HG03064 (cell line): ENCODE measurements around the gene SAMD8.
"Not testable (repeated sequence)": the region's sequence is repeated elsewhere in the genome, so short reads cannot be mapped to it uniquely, and the experiment has no call there.

Experiments used
- ATAC-seq: cut with Tn5 transposase; IDR thresholded peaks from one replicate; pipeline ENCODE4 v1.9.1; 2021; ENCODE audit warnings: low read depth; ENCODE audit not compliant: unreplicated experiment

SAMD8 gene

GRCh38 chr10:75136346-75136745, 24.9 kb downstream of the SAMD8 start:
- no peak for ATAC-seq

- ATAC-seq, result no peak
These were observed 26.3 kb downstream of the SAMD8 start for GRCh38 chr10:75137533-75138438.

- ATAC-seq, result no peak
These were observed 28.8 kb downstream of the SAMD8 start for GRCh38 chr10:75140246-75140645.

GRCh38 chr10:75143353-75143752, 31.9 kb downstream of the SAMD8 start:
- no peak for ATAC-seq

DNA sequence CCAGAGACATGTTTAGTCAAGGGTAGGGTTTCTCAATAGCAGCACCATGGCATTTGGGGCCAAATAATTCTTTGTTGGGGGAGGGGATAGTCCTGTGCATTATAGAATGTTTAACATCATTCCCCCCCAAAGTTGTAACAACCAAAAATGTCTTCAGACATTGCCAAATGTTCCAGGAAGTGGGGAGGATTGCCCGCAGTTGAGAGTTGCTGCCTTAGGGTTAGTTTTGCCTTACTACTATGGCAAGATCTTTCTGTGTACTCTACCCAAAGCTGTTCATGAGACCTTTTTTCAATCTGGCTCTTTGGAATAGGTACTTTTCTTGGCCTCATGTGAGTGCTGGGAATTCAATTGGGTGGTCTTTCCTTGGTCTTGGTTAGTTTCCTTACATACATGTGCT, 34.1 kb downstream of the SAMD8 start:
- no peak for ATAC-seq

DNA sequence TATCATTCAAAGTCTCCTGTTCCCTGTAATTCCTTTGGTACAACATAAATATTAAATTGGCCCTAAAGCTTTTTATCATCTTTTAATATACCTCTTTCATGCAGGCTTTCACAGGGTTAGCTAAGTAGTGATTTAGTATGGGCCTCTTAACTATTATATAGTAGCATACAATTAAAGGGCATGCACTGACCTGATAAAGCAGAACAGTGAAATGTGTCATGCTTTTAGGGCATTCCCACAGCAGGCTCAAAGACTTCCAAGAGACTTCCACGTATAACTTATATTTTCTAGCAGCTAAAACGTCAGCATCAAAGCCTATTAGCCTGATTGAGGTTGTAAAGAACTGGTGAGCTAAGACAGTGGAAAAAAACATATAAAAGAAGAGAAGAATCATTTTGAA, 35.3 kb downstream of the SAMD8 start:
- ATAC-seq, result no peak

GRCh38 chr10:75150656-75151055, 39.2 kb downstream of the SAMD8 start:
- ATAC-seq, result no peak

DNA sequence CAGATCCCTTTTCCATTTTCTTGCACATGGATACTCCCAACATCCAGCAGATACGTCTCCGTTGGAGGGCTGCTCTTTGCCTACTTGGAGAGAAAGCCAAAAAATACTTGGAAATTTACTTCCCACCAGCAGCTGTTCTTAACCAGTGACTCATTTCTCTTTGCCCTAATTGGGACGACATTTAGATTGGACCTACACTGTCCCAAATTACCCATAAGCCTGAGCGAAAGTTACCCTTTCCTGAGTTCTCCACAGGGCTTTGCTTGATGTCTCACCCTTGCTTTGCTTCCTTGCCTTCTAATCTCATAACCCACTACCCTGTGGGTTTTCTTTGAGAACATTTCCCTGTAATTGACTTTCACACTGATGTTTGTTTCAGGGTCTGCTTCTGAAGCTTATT, 48.1 kb downstream of the SAMD8 start:
- ATAC-seq, result no peak

DNA sequence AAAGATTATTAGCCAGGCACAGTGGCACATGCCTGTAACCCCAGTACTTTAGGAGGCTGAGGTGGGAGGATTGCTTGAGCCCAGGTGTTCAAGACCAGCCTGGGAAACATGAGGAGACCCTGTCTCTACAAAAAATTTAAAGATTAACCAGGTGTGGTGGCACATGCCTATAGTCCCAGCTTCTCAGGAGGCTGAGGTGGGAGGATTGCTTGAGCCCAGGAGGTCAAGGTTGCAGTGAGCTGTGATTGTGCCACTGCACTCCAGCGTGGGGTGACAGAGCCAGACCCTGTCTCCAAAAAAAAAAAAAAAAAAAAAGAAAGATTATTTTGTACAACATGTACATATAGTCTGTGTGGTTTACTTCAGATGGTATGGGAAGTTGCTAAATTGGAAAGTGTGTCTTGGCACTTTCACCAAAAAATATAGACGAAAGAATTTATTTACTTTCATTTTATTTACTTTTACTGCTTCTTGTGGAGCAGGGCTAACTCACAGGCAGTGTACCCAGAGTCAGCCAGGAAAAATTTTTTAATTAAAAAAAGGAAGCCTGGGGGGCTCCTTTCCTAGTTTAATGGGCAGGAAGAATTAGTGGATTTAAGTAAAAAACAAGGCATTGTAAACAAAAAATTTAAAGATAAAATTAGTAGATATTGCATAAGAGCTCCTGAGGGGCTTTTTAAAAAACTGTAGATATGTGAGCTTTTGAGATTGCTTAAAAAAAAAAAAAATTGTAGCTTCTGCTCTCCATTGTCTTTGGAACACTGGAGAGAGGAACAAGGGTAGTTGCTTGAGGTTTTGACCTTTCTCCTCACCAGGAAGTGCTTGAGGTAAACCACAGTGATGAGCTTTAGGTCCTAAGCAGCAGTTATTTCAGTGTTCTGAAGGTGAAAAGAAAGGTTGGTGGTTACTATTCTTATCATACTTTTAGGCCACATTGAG, 54.5 kb downstream of the SAMD8 start:
- peak; percentile 80 for ATAC-seq

DNA sequence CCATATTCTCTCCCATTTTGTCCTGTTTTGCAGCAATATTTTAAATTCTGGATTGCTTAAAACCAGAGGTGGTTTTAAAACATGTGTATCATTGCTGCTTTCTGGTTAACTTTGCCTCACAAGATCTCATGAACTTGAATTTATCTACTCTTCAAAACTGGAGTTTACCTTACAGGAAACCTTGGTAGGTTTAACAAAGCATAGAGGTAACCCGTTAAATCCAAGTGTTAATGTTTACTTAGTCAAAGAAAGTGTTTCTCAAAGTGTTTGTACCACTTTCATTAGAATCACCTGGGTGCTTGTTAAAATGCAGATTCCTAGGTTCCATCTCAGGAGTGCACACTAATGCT, 55.1 kb downstream of the SAMD8 start:
- ATAC-seq, result peak; percentile 34

DNA sequence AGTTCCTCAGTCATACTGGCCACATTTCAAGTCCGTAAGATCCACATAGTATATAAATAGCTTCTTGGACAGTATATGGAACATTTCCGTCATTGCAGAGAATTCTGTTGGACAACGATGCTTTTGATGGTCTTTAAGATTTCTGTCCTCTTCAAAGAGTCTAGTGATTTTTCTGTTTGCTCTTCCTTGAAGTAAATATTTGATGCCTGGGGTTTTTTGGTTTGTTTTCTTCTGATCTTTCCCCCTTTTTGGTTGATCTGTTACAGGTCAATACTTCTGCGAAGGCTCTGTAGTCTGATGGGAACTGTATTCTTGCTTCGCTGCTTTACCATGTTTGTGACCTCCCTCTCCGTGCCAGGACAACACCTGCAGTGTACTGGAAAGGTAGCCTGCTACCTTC, 56.8 kb downstream of the SAMD8 start:
- ATAC-seq, result no peak

- ATAC-seq, result no peak
These were observed 58.8 kb downstream of the SAMD8 start for GRCh38 chr10:75170215-75170614.

DNA sequence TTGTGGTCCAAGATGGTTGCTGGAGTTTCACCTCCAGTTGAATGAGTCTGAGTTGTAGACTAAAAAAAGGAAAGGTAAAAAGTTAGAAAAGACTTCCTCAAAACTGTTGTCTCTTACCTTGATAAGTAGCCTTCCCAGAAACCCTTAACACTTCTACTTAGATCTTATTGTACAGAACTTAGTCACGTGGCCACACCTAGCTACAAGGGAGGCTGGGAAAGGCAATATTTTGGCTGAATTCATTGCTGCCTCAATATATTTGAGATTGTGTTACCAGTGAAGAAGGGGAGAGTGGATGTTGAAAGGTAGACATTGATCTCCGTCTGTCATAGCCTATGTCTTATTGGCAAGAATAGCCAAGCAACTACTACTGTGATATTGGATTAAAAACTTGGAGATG, 63.6 kb downstream of the SAMD8 start:
- ATAC-seq, result no peak

GRCh38 chr10:75176046-75176445, 64.6 kb downstream of the SAMD8 start:
- ATAC-seq, result no peak

DNA sequence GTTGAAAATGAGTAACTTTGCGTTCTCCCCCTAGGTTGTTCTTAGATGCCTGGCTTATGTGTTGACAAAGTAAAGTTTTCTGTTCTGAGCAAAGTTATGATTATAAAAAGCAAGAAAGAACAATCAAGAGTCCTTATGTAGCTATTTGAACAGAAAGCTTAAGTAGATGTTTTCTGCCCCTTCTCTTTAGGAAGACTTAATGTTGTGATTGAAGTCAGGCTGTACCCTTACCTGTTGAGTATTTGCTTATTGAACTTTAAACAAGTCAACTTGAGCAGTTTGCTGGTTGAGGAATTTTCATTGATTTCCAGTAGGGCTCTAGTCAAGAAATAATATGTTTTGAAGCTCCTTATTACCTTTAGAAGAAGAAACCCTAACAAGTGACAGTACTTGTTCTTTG, 65.3 kb downstream of the SAMD8 start:
- ATAC-seq, result no peak

DNA sequence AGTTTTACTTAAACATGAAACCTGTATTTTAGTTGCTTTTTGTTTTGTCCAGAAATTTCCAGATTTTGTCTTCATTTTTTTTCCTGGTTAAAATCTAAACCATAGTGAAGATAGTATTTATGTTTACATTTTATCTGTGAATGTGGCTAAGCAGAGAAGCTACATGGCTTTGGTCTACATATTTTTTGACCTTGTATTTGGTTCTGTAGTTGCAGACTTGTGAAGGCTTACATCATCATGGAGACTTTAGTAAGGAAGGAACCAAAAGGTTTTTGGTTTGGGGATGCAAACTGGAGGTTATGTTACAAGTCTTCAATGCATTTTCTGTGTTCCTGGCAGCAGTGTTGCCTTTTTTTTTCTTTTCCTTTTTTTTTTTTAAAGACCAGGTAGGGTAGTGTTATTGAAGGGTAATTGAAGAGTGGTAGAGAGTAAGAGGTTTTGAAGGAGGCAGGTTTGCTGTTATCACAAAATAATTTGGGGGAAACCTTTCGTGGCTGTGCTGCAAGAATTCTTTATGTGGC, 68.3 kb downstream of the SAMD8 start:
- no peak for ATAC-seq

DNA sequence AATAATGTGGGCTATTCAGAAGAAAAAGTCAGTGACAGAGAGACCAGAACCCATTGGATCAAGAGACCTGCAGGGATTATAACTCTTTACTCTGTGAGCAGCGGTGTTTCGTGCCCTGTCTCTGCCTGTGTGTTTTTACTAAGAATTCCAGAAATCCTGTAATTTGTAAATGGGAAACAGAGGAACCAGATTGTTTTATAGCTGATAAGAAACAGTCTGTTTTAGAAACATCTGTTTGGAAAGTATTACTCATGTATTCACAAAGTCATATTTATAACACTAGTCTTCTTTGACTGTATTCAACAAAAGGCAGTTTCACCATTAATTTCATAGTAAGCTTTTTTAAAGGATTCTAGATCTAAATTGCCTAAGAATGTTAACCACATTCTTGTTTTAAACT, 69.1 kb downstream of the SAMD8 start:
- ATAC-seq, result no peak

- ATAC-seq, result no peak
These were observed 69.6 kb downstream of the SAMD8 start for GRCh38 chr10:75181073-75181472.

GRCh38 chr10:75186310-75186709, 74.9 kb downstream of the SAMD8 start:
- no peak for ATAC-seq

GRCh38 chr10:75187961-75188426, 76.5 kb downstream of the SAMD8 start:
- ATAC-seq, result no peak

- not testable (repeated sequence) for ATAC-seq
These were observed 77.1 kb downstream of the SAMD8 start for GRCh38 chr10:75188522-75188921.
